ENCODE measurements around the gene ATXN1.
"Not testable (repeated sequence)": the region's sequence is repeated elsewhere in the genome, so short reads cannot be mapped to it uniquely, and the experiment has no call there.

The ATXN1 gene

DNA sequence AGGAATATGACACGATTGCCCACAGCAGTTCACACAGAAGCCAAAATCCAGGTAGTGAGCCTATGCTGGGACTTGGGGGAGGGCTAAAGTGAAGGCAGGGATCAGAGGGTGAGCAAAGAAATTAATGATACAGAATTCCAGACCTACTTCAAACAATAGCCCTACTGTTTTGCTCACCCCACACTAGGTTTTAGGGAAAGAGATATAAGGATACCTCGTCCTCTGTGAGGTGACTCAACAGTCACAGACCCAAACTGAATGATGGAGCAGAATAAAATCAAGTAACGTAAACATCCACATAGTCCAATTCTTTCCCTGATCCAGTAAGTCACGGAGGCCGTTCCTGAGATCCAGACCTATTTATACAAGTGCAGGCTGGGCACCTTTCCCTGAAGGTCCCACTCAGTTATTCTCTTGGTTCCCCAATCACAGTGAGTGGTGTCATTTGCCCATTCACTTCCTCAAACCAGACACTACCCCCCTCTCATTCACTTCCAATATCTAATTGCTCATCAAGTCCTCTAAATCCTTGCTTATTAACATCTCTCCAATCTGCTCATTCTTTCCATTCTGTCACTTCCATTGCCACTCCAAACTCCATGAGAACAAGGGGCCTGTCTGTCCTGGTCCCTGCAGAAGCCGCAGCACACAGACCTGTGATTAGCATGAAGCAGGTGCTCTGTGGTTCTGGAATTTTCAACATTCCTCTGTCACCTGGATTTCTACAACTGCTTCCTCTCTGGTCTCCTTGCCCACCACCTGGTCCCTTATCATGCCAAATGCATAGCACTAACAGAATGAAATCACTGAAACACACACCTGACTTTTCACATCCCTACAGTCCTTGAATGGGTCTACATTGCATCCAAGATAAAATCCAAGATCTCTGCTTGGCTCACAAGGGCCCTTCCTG, 55.9 kb downstream of the ATXN1 start:
- Histone ChIP-seq H3K36me3 (no peaks in the 10 kb centered on the region), H3K27me3 (no peaks in the 10 kb centered on the region; the same call in 1 of the 2 replicates), H3K4me1 (peaks cover 13% of the 10 kb centered on the region), H3K4me2 (no peak overlapping the region), H3K27ac (no peak overlapping the region), H3K9me3 (no peaks in the 10 kb centered on the region), H3K9ac (no peak overlapping the region), H4K20me1 (peaks cover 4% of the 10 kb centered on the region; the same call in 1 of the 2 replicates), H3K4me3 (no peak overlapping the region)
- no peak for TF ChIP-seq Cebpa-rat (IDR thresholded peaks at IDR 0.05)

DNA sequence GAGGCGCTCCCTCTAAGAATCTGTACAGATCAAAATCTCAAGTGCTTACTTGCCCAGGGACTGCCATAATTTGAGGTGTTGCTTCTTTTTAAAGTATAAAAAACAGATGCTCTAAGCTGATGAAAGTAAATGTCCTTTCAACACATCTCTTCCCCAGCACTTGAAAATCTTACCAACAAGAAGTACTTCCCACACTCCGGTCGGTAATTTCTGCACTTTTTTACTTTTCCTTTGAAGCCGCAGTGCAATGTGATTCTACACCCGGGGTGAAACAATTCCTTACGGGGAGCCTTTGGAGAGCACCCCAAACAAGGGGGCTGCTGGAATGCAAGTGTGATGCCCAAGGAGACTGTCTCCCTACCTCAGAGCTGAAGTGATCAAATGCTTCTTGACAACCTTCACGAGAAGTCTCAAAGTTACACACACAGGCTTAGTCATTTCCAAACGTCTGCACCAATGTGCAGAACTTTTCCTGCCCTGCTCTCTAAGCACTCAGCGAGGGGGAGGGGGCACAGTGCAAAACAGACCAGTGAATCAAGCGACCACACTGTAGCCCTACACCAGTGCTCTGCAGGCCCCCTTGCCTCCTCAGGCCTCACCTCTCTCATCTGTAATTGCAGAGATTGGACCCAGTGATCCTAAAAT, 56.7 kb downstream of the ATXN1 start:
- no peak for TF ChIP-seq Cebpa-rat (IDR thresholded peaks at IDR 0.05)
- H3K36me3 ChIP-seq, result no peaks in the 10 kb centered on the region
- H3K4me3 ChIP-seq, result no peak overlapping the region
- H3K4me1 ChIP-seq, result peaks cover 16% of the 10 kb centered on the region
- no peaks in the 10 kb centered on the region; the same call in 1 of the 2 replicates for H3K27me3 ChIP-seq
- H3K9ac ChIP-seq, result no peak overlapping the region
- H3K27ac ChIP-seq, result no peak overlapping the region
- H4K20me1 ChIP-seq, result peaks cover 7% of the 10 kb centered on the region; the same call in 1 of the 2 replicates
- no peaks in the 10 kb centered on the region for H3K9me3 ChIP-seq
- H3K4me2 ChIP-seq, result no peak overlapping the region

DNA sequence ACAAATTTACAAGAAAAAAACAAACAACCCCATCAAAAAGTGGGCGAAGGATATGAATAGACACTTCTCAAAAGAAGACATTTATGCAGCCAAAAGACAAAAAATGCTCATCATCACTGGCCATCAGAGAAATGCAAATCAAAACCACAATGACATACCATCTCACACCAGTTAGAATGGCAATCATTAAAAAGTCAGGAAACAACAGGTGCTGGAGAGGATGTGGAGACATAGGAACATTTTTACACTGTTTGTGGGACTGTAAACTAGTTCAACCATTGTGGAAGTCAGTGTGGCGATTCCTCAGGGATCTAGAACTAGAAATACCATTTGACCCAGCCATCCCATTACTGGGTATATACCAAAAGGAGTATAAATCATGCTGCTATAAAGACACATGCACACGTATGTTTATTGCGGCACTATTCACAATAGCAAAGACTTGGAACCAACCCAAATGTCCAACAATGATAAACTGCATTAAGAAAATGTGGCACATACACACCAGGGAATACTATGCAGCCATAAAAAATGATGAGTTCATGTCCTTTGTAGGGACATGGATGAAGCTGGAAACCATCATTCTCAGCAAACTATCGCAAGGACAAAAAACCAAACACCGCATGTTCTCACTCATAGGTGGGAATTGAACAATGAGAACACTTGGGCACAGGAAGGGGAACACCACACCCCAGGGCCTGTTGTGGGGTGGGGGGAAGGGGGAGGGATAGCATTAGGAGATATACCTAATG, 58.5 kb downstream of the ATXN1 start:
- H3K27me3 ChIP-seq, H3K4me3 ChIP-seq, H3K27ac ChIP-seq, H4K20me1 ChIP-seq, H3K9ac ChIP-seq, H3K9me3 ChIP-seq, H3K36me3 ChIP-seq, H3K4me2 ChIP-seq: not testable (repeated sequence)
- peaks cover 16% of the 10 kb centered on the region for H3K4me1 ChIP-seq

DNA sequence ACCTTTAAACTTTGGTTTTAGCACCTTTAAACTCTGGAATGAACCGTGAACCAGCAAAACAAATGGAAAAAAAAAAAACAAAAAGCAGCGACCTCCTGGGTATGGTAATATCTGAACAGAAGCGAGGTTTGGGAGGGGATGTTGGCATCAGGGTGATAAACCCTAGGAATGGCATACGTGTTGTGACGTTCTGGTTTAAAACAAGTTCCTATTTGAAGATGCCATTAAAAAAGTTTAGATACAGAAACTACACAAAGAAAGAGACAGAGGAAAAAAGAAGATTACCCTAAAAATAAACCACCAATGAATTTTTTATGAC, 60.4 kb downstream of the ATXN1 start:
- Histone ChIP-seq H3K36me3 (no peaks in the 10 kb centered on the region), H4K20me1 (peaks cover 7% of the 10 kb centered on the region; the same call in 1 of the 2 replicates), H3K9ac (no peak overlapping the region), H3K4me3 (no peak overlapping the region), H3K27ac (no peak overlapping the region), H3K27me3 (no peaks in the 10 kb centered on the region; the same call in 1 of the 2 replicates), H3K4me1 (peaks cover 7% of the 10 kb centered on the region), H3K9me3 (no peaks in the 10 kb centered on the region), H3K4me2 (peak overlapping the region; percentile 43; the same call in 1 of the 2 replicates)
- no peak for TF ChIP-seq Cebpa-rat (IDR thresholded peaks at IDR 0.05)

DNA sequence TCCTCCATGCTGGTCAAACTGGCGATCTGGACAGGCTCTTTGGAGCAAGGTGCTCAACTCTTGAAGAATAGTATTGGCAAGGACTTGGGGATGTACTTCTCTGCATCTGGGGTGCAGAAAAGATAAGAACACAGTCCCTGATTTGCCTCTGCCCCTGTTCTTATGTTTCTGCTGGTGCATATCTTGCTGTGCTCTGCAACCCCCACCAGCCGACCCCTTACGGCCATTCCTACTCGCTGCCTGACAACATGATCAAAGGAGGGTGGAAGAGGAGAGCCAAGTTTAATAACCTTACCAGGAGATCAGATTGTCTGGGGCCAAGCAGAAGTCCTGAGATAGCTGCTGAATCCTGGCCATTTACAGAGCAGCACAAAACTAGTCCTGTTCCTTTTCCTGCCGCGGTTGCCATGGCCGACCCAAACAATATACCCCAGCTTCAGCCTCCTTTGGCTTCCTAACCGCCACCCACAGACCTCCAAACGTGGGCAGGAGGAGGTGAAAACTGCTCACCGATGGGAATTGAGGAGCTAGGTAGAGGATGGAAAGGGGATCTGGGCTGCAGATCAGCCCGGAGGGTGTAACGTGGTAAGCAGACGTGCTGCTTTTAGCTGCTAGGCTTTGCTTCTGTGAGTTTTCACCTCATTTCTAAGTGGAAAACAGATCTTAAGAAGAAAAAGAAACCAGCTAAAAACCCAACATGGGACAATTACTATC, 60.9 kb downstream of the ATXN1 start:
- no peaks in the 10 kb centered on the region; the same call in 1 of the 2 replicates for H3K27me3 ChIP-seq
- peaks cover 7% of the 10 kb centered on the region for H3K4me1 ChIP-seq
- H3K36me3 ChIP-seq, result no peaks in the 10 kb centered on the region
- H3K9ac ChIP-seq, result no peak overlapping the region
- H3K9me3 ChIP-seq, result no peaks in the 10 kb centered on the region
- peaks cover 7% of the 10 kb centered on the region; the same call in 1 of the 2 replicates for H4K20me1 ChIP-seq
- H3K4me3 ChIP-seq, result no peak overlapping the region
- H3K4me2 ChIP-seq, result peak overlapping the region; percentile 43
- H3K27ac ChIP-seq, result no peak overlapping the region
- no peak for TF ChIP-seq Cebpa-rat (IDR thresholded peaks at IDR 0.05)

DNA sequence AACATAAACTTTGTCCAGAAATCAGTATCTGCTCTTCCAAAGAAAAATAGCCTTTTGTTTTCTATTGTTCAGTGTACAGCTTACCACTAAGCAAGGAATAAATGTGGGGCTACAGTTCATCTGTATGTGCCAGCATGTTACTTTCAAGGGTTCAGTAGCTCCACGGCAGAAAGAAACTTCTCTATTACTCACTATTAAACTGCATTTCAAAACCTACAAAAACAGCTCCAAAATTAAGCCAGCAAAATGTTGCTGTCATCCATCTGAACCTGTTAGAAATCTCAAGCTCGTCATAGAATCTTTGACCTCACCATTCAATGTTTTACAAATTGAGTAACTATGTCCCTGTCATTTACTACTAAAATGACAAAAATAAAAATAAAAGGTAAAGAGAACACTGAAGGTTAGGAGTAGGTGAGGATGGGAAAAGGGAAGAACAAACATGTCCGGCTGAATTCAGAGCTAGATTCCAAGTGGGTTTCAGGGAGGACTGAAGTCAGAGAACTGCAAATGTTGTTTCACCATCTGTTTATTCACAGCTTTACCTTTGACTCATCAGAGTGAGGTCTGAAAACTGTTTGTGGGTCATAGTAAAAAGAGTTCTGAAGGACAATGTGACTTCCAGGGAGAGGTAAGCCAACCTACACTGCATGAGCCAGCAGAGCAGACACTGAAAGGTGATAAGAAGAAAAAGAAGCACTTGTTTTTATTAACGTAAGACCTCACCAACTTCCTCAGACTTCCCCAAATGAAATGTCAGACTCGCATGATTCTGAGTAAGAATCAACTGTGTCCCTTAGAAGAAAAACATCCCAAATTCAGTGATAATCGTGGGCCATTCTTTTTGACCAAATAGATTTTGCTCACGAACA, 62.0 kb downstream of the ATXN1 start:
- no peaks in the 10 kb centered on the region; the same call in 1 of the 2 replicates for H3K27me3 ChIP-seq
- no peak overlapping the region for H3K27ac ChIP-seq
- no peak overlapping the region for H3K4me2 ChIP-seq

DNA sequence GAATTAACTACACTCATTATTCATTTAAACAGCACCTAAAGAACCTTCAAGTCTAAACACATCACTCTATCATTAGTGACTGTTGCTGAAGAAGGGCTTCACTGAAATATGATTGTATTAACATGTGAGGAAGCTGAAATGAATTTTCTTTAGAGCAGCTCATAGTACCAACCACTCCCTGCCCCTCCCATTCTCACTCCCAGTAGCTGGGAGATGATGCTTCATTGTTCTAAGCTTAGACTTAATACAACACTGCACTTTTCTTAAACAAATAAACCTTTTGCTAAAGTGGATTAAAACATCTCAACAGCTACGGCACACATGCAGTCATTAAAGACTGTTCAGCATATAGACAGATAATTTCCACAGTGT, 63.1 kb downstream of the ATXN1 start:
- Histone ChIP-seq H3K9me3 (no peaks in the 10 kb centered on the region), H3K4me1 (peaks cover 7% of the 10 kb centered on the region), H3K27me3 (no peaks in the 10 kb centered on the region; the same call in 1 of the 2 replicates), H3K27ac (no peak overlapping the region), H3K4me3 (no peak overlapping the region), H3K36me3 (no peaks in the 10 kb centered on the region), H4K20me1 (peaks cover 7% of the 10 kb centered on the region; the same call in 1 of the 2 replicates), H3K9ac (no peak overlapping the region), H3K4me2 (no peak overlapping the region)
- TF ChIP-seq Cebpa-rat (IDR thresholded peaks at IDR 0.05), result no peak

More for the DNA sequence above, 62.0 kb downstream of the ATXN1 start:
- Histone ChIP-seq H3K4me3 (no peak overlapping the region), H3K4me1 (peaks cover 7% of the 10 kb centered on the region), H3K36me3 (no peaks in the 10 kb centered on the region), H3K9me3 (no peaks in the 10 kb centered on the region), H3K9ac (no peak overlapping the region), H4K20me1 (peaks cover 7% of the 10 kb centered on the region; the same call in 1 of the 2 replicates)
- TF ChIP-seq Cebpa-rat (IDR thresholded peaks at IDR 0.05), result no peak

DNA sequence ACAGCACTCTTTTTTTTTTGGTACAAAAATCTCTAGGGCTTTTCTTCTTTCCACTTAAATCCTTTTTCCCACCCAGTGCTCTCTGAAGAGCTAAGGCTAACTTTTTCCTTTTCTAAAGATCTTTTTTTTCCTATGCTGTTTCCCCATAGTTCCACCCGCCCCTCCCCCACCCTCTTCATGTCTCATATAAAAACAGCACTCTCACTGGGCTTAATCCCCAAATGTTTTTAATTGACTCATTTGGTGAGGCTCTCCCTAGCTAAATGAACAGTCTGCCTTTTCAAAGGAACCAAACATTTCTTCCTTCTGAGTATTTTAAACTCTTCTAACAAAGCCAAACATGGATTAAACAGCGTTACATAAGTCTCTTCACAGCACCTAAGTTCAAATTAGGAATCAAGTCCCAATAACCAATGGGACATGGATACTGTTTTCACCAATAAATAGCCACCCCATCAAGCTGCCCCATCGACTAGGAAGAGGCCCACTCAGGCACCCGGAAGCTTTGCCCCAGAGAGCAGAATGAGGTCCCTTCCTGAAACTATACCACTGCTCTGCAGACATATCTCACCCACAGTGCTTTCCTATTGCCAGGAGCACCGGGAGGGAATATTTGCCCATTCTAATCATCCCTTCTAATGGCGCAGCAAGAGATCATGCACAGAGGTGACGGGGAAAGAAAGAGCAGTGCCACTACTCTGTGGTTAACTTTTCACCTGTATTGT, 63.7 kb downstream of the ATXN1 start:
- Histone ChIP-seq H3K27ac (no peak overlapping the region), H4K20me1 (peaks cover 7% of the 10 kb centered on the region; the same call in 1 of the 2 replicates), H3K4me3 (no peak overlapping the region), H3K9ac (no peak overlapping the region), H3K4me1 (peaks cover 7% of the 10 kb centered on the region), H3K36me3 (no peaks in the 10 kb centered on the region), H3K9me3 (no peaks in the 10 kb centered on the region), H3K4me2 (no peak overlapping the region), H3K27me3 (no peaks in the 10 kb centered on the region; the same call in 1 of the 2 replicates)
- no peak for TF ChIP-seq Cebpa-rat (IDR thresholded peaks at IDR 0.05)

Measured in BLaER1 (cell line).